ENCODE data around the gene ISX.

DNA sequence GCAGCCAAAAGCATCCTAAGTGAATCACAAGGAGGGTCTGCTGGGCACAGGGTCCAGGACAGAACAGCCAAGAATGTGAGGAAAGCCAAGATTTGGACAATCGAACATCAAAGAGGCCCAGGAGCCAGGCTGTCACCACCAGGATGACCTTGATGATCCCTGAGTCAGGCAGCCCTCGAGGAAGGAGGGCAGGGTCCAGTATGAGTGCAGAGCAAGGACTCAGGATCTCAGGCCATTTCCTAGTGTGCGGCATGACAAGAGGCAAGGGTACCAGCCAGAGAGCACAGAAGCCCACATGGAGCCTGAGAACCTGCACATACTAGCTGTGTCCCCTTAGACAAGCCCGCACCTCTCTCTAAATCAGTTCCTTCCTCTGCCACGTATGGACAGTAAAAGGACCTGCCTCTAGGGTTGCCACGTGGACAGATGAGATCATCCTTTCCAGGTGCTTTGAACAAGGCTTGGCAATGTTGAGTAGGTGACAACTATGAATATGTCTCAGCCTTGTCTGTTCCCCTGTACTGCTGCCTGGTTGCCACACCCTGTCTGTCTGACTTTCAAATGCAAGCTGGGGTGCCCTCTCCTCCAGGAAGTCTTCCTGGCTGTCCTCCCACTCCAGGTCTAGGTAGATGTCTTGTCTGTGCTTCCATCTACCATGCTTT, 32.2 kb upstream of the ISX start:
- TF ChIP-seq POLR2AphosphoS5 (IDR thresholded peaks at IDR 0.05; ENCODE audit: low read depth, low read length) (no peak), POLR2A (IDR thresholded peaks at IDR 0.05; ENCODE audit: low read depth, low read length) (no peak), SPI1 (IDR thresholded peaks at IDR 0.05; ENCODE audit: low read depth, low read length) (no peak)
